ENCODE results near the gene WLS. TPM values are rescaled to one million over a fixed set of nuclear protein-coding genes. Genes with fewer than 3 reads are reported as not detected.
A peak's percentile ranks its signal among the peaks of the same experiment; 100 is the strongest.

Gene WLS
- total and polyA plus RNA-seq, 10 of the 15 experiments (the other 5 are each of a cell fraction or from before 2014, with no cell fraction given): 0.04 to 0.36 TPM; not detected in 8

- TF ChIP-seq CREM (IDR thresholded peaks at IDR 0.05; ENCODE audit: low read depth): peak; percentile 23; the same call in 1 of the 2 replicates
- no peak for TF ChIP-seq RCOR1 (conservative IDR thresholded peaks at IDR 0.05; ENCODE audit: low read depth, low read length)
- TF ChIP-seq JUND (IDR thresholded peaks at IDR 0.05; ENCODE audit: low read depth, low read length): no peak
- no peak for TF ChIP-seq ESRRA (IDR thresholded peaks at IDR 0.05; ENCODE audit: low read length)
- TF ChIP-seq ZNF274 (IDR thresholded peaks at IDR 0.05; ENCODE audit: insufficient read depth, insufficient read length): no peak
- TF ChIP-seq TCF7 (IDR thresholded peaks at IDR 0.05; ENCODE audit: borderline replicate concordance): no peak
- no peak for TF ChIP-seq SKIL (IDR thresholded peaks at IDR 0.05; ENCODE audit: low read depth, poor library complexity, severe bottlenecking)
- TF ChIP-seq STAT1 (conservative IDR thresholded peaks at IDR 0.05): no peak
- no peak for TF ChIP-seq MLLT1 (IDR thresholded peaks at IDR 0.05)
- TF ChIP-seq MYC (IDR thresholded peaks at IDR 0.05; ENCODE audit: insufficient read depth, insufficient read length, insufficient replicate concordance, low read length, severe bottlenecking): no peak
- no peak for TF ChIP-seq SUPT20H (IDR thresholded peaks at IDR 0.05; ENCODE audit: borderline replicate concordance, control insufficient read depth, low read depth, low read length)
- no peak for TF ChIP-seq HDGF (IDR thresholded peaks at IDR 0.05)
- 0 out of 4 replicates have a peak, but pooled peaks have one; percentile 32 for TF ChIP-seq IKZF2 (IDR thresholded peaks at IDR 0.05)
- no peak for TF ChIP-seq CBX3 (IDR thresholded peaks at IDR 0.05; ENCODE audit: borderline replicate concordance, low read depth)
- TF ChIP-seq, protein P1, sequence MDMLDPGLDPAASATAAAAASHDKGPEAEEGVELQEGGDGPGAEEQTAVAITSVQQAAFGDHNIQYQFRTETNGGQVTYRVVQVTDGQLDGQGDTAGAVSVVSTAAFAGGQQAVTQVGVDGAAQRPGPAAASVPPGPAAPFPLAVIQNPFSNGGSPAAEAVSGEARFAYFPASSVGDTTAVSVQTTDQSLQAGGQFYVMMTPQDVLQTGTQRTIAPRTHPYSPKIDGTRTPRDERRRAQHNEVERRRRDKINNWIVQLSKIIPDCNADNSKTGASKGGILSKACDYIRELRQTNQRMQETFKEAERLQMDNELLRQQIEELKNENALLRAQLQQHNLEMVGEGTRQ (IDR thresholded peaks at IDR 0.05; ENCODE audit: borderline replicate concordance, low read depth, low read length): no peak
- no peak for TF ChIP-seq YBX1 (IDR thresholded peaks at IDR 0.05)
- TF ChIP-seq, protein P2, sequence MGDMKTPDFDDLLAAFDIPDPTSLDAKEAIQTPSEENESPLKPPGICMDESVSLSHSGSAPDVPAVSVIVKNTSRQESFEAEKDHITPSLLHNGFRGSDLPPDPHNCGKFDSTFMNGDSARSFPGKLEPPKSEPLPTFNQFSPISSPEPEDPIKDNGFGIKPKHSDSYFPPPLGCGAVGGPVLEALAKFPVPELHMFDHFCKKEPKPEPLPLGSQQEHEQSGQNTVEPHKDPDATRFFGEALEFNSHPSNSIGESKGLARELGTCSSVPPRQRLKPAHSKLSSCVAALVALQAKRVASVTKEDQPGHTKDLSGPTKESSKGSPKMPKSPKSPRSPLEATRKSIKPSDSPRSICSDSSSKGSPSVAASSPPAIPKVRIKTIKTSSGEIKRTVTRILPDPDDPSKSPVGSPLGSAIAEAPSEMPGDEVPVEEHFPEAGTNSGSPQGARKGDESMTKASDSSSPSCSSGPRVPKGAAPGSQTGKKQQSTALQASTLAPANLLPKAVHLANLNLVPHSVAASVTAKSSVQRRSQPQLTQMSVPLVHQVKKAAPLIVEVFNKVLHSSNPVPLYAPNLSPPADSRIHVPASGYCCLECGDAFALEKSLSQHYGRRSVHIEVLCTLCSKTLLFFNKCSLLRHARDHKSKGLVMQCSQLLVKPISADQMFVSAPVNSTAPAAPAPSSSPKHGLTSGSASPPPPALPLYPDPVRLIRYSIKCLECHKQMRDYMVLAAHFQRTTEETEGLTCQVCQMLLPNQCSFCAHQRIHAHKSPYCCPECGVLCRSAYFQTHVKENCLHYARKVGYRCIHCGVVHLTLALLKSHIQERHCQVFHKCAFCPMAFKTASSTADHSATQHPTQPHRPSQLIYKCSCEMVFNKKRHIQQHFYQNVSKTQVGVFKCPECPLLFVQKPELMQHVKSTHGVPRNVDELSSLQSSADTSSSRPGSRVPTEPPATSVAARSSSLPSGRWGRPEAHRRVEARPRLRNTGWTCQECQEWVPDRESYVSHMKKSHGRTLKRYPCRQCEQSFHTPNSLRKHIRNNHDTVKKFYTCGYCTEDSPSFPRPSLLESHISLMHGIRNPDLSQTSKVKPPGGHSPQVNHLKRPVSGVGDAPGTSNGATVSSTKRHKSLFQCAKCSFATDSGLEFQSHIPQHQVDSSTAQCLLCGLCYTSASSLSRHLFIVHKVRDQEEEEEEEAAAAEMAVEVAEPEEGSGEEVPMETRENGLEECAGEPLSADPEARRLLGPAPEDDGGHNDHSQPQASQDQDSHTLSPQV (IDR thresholded peaks at IDR 0.05): no peak
- TF ChIP-seq BACH1 (IDR thresholded peaks at IDR 0.05; ENCODE audit: borderline replicate concordance): no peak
- no peak for TF ChIP-seq POU2F2 (IDR thresholded peaks at IDR 0.05; ENCODE audit: borderline replicate concordance, low read depth, low read length)
- TF ChIP-seq IKZF1 (conservative IDR thresholded peaks at IDR 0.05): peak; percentile 36; the same call in 1 of the 2 replicates
- no peak for TF ChIP-seq SREBF1 (IDR thresholded peaks at IDR 0.05; ENCODE audit: low read length)
- no peak for TF ChIP-seq NFIC (IDR thresholded peaks at IDR 0.05; ENCODE audit: low read depth, low read length)
- no peak for TF ChIP-seq EZH2 (IDR thresholded peaks at IDR 0.05; ENCODE audit: borderline replicate concordance, control insufficient read depth, low read depth, low read length)
These were observed 51.7 kb downstream of the WLS start (continued) for GRCh38 chr1:68180441-68181164.

All from GM12878 (cell line).